Fibroblast of the aortic adventitia (primary cell): ENCODE data around the gene DCANP1. TPM values are rescaled to one million over a fixed set of nuclear protein-coding genes. Genes with fewer than 3 reads are reported as not detected.

Experiments
- DNase-seq: peaks from one replicate; pipeline ENCODE4 v3.0.0-alpha.2; 2010; ENCODE audit warnings: low read depth
- H3K4me3 ChIP-seq: 2 replicates; pipeline ENCODE4 v1.5.1; 2011; ENCODE audit warnings: low read depth, mild to moderate bottlenecking, control low read depth, low read length, moderate library complexity
- total RNA-seq: library from RNA; depleted of rRNA; stranded (reverse); fragments of >200 nt; gene quantifications from 2 replicates; pipeline ENCODE4 v1.2.3, GENCODE V29; 2012; ENCODE audit warnings: low replicate concordance
- TF ChIP-seq, protein P1 (sequence below): IDR thresholded peaks from 2 replicates; pipeline ENCODE4 v1.5.1; 2011; ENCODE audit warnings: mild to moderate bottlenecking, low read length, control low read depth, inconsistent platforms; ENCODE audit not compliant: insufficient read depth

Gene DCANP1
- total RNA-seq, 1 donor: not detected

- DNase-seq: no peak
- TF ChIP-seq, protein P1, sequence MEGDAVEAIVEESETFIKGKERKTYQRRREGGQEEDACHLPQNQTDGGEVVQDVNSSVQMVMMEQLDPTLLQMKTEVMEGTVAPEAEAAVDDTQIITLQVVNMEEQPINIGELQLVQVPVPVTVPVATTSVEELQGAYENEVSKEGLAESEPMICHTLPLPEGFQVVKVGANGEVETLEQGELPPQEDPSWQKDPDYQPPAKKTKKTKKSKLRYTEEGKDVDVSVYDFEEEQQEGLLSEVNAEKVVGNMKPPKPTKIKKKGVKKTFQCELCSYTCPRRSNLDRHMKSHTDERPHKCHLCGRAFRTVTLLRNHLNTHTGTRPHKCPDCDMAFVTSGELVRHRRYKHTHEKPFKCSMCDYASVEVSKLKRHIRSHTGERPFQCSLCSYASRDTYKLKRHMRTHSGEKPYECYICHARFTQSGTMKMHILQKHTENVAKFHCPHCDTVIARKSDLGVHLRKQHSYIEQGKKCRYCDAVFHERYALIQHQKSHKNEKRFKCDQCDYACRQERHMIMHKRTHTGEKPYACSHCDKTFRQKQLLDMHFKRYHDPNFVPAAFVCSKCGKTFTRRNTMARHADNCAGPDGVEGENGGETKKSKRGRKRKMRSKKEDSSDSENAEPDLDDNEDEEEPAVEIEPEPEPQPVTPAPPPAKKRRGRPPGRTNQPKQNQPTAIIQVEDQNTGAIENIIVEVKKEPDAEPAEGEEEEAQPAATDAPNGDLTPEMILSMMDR: no peak
- H3K4me3 ChIP-seq: no peak overlapping the region
Measured at GRCh38 chr5:135471726-135472125, 24.6 kb upstream of the DCANP1 start.

GRCh38 chr5:135469911-135470310 lies 22.8 kb upstream of the DCANP1 start:
- no peak for DNase-seq
- TF ChIP-seq, protein P1: no peak
- no peak overlapping the region for H3K4me3 ChIP-seq

- DNase-seq: no peak
- TF ChIP-seq, protein P1: no peak
- no peak overlapping the region for H3K4me3 ChIP-seq
Measured at GRCh38 chr5:135468541-135468940, 21.4 kb upstream of the DCANP1 start.

GRCh38 chr5:135467871-135468485 lies 20.8 kb upstream of the DCANP1 start:
- no peak overlapping the region for H3K4me3 ChIP-seq
- DNase-seq: no peak
- TF ChIP-seq, protein P1: no peak

DNA sequence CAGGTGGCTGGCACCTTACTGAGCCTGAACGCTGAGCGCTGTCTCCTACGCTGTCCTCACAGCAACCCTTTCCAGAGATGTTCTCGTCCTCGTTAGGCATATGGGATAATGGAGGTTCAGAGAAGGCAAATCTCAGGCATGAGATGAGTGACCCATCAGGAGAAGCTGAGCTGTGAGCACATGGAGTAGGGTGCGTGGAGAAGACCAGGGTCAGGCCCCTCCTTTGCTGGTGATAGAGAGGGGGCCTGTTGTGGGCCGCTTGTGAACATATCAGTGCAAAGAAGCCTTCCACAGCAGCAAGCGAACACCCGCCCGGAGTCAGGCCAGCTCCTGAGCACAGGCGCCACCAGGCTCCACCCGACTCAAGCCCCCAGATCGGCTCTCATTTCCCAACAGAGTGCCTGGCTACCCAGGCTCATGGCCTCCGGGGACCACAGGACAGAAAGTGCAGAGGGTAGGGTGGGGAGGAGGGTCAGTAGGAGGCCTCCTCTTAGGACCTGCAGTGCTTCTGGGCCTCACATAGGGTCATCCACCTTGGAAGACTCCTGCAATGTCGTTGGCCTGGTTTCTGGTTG lies 20.0 kb upstream of the DCANP1 start:
- TF ChIP-seq, protein P1: no peak
- H3K4me3 ChIP-seq: no peak overlapping the region

DNA sequence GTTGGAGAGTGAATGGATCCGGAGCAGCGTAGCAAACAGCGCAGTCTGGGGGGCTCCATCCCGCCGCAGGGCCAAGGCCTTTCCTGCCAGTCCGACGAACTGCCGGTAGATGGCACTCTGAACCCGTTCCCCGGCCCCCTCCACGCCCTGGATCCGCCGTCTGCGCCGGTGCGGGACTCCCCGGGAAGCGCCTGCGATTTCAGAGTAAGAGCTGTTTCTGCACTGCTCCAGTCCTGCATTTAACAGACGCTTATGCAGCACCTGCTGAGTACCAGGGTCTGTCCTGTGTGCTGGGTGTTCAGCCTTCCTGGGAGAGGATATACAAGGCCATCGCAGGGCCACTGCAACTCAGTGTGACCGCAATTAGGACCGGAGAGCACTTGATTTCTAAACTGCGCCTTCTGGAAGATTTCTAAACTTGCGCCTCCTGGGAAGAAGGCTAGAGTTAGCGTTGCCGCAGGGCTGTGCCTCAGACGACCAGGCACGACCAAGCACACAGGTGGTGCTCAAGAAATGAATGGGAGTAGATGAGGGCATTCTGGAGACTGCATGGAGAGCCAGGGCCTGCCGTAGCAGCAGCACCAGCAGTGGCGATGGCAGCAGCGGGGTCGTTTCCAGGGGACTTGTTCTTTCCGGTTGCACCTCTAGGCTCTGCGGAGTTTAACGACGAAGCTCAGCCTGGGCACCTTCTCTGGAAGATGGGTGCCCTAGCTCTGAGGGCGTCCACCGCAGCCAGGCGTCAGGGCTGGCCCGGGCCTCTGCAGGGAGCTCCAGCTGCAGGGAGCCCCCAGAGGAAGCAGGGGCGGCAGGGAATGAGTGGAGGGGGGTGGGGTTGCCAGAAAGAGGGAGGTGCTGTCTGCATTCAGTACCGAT lies 19.3 kb upstream of the DCANP1 start:
- DNase-seq: peak; percentile 67
- TF ChIP-seq, protein P1: peak; percentile 94
- peak overlapping the region; percentile 33 for H3K4me3 ChIP-seq

More for the DNA sequence above, 20.0 kb upstream of the DCANP1 start:
- no peak for DNase-seq
